ENCODE measurements around the gene FAM20C. TPM values are rescaled to one million over a fixed set of nuclear protein-coding genes. Genes with fewer than 3 reads are reported as not detected.

Gene FAM20C
- polyA plus RNA-seq, 1 experiment, result 32.5 TPM

- TF ChIP-seq CTCF (IDR thresholded peaks at IDR 0.05; ENCODE audit: insufficient read depth, low read depth, low read length), result no peak
- peaks cover 10% of the 10 kb centered on the region for H3K36me3 ChIP-seq (ENCODE audit: control insufficient read depth, insufficient read depth, low read length)
- POLR2A ChIA-PET, result no interaction called here
- no peak for DNase-seq (ENCODE audit: low read depth)
- CTCF ChIA-PET, result interaction anchor here (1.0 to 1.5 kb wide), 2 partner anchors 22 to 37 kb away, joined by 3 to 4 read pairs; no protein-coding TSS in a partner anchor
- H3K4me3 ChIP-seq (ENCODE audit: low read depth, low read length), result no peak overlapping the region
- no peaks in the 10 kb centered on the region for H3K27me3 ChIP-seq (ENCODE audit: control insufficient read depth, insufficient read depth, low read length)
Observed at GRCh38 chr7:231858-232246, 39.5 kb downstream of the FAM20C start.

GRCh38 chr7:232410-233248, 40.3 kb downstream of the FAM20C start:
- Histone ChIP-seq H3K27me3 (ENCODE audit: control insufficient read depth, insufficient read depth, low read length) (no peaks in the 10 kb centered on the region), H3K36me3 (ENCODE audit: control insufficient read depth, insufficient read depth, low read length) (peaks cover 10% of the 10 kb centered on the region), H3K4me3 (ENCODE audit: low read depth, low read length) (no peak overlapping the region)
- DNase-seq (ENCODE audit: low read depth), result peak; percentile 36
- ChIA-PET CTCF (interaction anchor here (1.0 kb wide), 1 partner anchor 38 kb away, joined by 3 read pairs; no protein-coding TSS in a partner anchor), POLR2A (interaction anchor here (0.7 kb wide), 1 partner anchor 41 kb away, joined by 4 read pairs; the partner anchor contains the start of gene FAM20C)
- no peak for TF ChIP-seq CTCF (IDR thresholded peaks at IDR 0.05; ENCODE audit: insufficient read depth, low read depth, low read length)

- CTCF ChIA-PET, result no interaction called here
- no peak for TF ChIP-seq CTCF (IDR thresholded peaks at IDR 0.05; ENCODE audit: insufficient read depth, low read depth, low read length)
- no peaks in the 10 kb centered on the region for H3K27me3 ChIP-seq (ENCODE audit: control insufficient read depth, insufficient read depth, low read length)
- POLR2A ChIA-PET, result interaction anchor here (0.7 kb wide), 1 partner anchor 42 kb away, joined by 4 read pairs; the partner anchor contains the start of gene FAM20C
- H3K36me3 ChIP-seq (ENCODE audit: control insufficient read depth, insufficient read depth, low read length), result peaks cover 10% of the 10 kb centered on the region
- H3K4me3 ChIP-seq (ENCODE audit: low read depth, low read length), result no peak overlapping the region
- DNase-seq (ENCODE audit: low read depth), result no peak
Observed at GRCh38 chr7:233249-234035, 41.1 kb downstream of the FAM20C start.

- ChIA-PET CTCF (interaction anchor here (0.7 kb wide), 1 partner anchor 170 kb away, joined by 3 read pairs; no protein-coding TSS in a partner anchor), POLR2A (interaction anchor here (0.6 kb wide), 1 partner anchor 534 kb away, joined by 6 read pairs; no protein-coding TSS in a partner anchor)
- H3K36me3 ChIP-seq (ENCODE audit: control insufficient read depth, insufficient read depth, low read length), result peaks cover 10% of the 10 kb centered on the region
- no peaks in the 10 kb centered on the region for H3K27me3 ChIP-seq (ENCODE audit: control insufficient read depth, insufficient read depth, low read length)
- DNase-seq (ENCODE audit: low read depth), result peak; percentile 29
- no peak for TF ChIP-seq CTCF (IDR thresholded peaks at IDR 0.05; ENCODE audit: insufficient read depth, low read depth, low read length)
- H3K4me3 ChIP-seq (ENCODE audit: low read depth, low read length), result no peak overlapping the region
Observed at GRCh38 chr7:234051-234707, 41.8 kb downstream of the FAM20C start.

All from BJ (cell line).